Measurements from ENCODE around the gene BST2. TPM values are rescaled to one million over a fixed set of nuclear protein-coding genes. Genes with fewer than 3 reads are reported as not detected.

BST2 gene
- total and polyA plus RNA-seq, 10 of the 15 experiments (the other 5 are each of a cell fraction or from before 2014, with no cell fraction given), result 16.6 to 372 (median 264) TPM

GRCh38 chr19:17401628-17402027 is 3.8 kb downstream of the BST2 start:
- 96% methylated on average over 6 of the region's 6 CpGs for WGBS (ENCODE audit: insufficient coverage, insufficient replicate concordance, low lambda C conversion rate, missing lambda C conversion rate)
- Histone ChIP-seq H3K9ac (ENCODE audit: control insufficient read depth, insufficient read depth, low read length) (no peak overlapping the region), H3K4me3 (no peak overlapping the region), H3K4me1 (ENCODE audit: control insufficient read depth, insufficient read depth, low read length) (peaks cover 6% of the 10 kb centered on the region), H3K4me2 (ENCODE audit: control insufficient read depth, insufficient read depth) (no peak overlapping the region), H3K27ac (ENCODE audit: control insufficient read depth, insufficient read depth) (no peak overlapping the region), H4K20me1 (ENCODE audit: control insufficient read depth, insufficient read depth) (peaks cover 3% of the 10 kb centered on the region; the same call in 1 of the 2 replicates), H2AFZ (ENCODE audit: control insufficient read depth, low read depth, low read length) (no peak overlapping the region), H3K27me3 (replicated peaks in 1 of 2; ENCODE audit: control insufficient read depth in 2 of 2, insufficient read depth in 2 of 2, low read length in 1 of 2) (no peaks in the 10 kb centered on the region), H3K36me3 (ENCODE audit: control insufficient read depth in 2 of 2, insufficient read depth in 2 of 2, low read length in 1 of 2) (peaks cover 14 to 27% of the 10 kb centered on the region in 2 experiments), H3K79me2 (ENCODE audit: control insufficient read depth, insufficient read depth, low read length) (peaks cover 45% of the 10 kb centered on the region), H3K9me3 (replicated peaks; ENCODE audit: control insufficient read depth, insufficient read depth, low read length) (no peaks in the 10 kb centered on the region)
- ATAC-seq, result no peak
- intact Hi-C loops (cut with micrococcal nuclease; ENCODE audit: unreplicated experiment) (no loop called here), in situ Hi-C loops (cut with MboI) (no loop called here)
- no TSS peak for BruUV-seq (replicated peaks)
- ChIA-PET CTCF (no interaction called here), POLR2A (no interaction called here), RAD21 (ENCODE audit: unreplicated experiment) (no interaction called here), SMC1A (ENCODE audit: uncharacterized antibody, unreplicated experiment) (no interaction called here)
- no peak for DNase-seq (ENCODE audit: low read depth, low spot score)
- no peak for FAIRE-seq
- TF ChIP-seq, protein P1, sequence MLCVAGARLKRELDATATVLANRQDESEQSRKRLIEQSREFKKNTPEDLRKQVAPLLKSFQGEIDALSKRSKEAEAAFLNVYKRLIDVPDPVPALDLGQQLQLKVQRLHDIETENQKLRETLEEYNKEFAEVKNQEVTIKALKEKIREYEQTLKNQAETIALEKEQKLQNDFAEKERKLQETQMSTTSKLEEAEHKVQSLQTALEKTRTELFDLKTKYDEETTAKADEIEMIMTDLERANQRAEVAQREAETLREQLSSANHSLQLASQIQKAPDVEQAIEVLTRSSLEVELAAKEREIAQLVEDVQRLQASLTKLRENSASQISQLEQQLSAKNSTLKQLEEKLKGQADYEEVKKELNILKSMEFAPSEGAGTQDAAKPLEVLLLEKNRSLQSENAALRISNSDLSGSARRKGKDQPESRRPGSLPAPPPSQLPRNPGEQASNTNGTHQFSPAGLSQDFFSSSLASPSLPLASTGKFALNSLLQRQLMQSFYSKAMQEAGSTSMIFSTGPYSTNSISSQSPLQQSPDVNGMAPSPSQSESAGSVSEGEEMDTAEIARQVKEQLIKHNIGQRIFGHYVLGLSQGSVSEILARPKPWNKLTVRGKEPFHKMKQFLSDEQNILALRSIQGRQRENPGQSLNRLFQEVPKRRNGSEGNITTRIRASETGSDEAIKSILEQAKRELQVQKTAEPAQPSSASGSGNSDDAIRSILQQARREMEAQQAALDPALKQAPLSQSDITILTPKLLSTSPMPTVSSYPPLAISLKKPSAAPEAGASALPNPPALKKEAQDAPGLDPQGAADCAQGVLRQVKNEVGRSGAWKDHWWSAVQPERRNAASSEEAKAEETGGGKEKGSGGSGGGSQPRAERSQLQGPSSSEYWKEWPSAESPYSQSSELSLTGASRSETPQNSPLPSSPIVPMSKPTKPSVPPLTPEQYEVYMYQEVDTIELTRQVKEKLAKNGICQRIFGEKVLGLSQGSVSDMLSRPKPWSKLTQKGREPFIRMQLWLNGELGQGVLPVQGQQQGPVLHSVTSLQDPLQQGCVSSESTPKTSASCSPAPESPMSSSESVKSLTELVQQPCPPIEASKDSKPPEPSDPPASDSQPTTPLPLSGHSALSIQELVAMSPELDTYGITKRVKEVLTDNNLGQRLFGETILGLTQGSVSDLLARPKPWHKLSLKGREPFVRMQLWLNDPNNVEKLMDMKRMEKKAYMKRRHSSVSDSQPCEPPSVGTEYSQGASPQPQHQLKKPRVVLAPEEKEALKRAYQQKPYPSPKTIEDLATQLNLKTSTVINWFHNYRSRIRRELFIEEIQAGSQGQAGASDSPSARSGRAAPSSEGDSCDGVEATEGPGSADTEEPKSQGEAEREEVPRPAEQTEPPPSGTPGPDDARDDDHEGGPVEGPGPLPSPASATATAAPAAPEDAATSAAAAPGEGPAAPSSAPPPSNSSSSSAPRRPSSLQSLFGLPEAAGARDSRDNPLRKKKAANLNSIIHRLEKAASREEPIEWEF (IDR thresholded peaks at IDR 0.05; ENCODE audit: insufficient replicate concordance, low read depth, low read length), result no peak
- TF ChIP-seq HDAC6 (IDR thresholded peaks at IDR 0.05; ENCODE audit: unreplicated experiment) (no peak), SIN3A (IDR thresholded peaks at IDR 0.05; ENCODE audit: low read depth, low read length) (no peak), HSF1 (IDR thresholded peaks at IDR 0.05; ENCODE audit: low read depth, low read length) (no peak), IKZF1 (conservative IDR thresholded peaks at IDR 0.05) (no peak), SP1 (IDR thresholded peaks at IDR 0.05; ENCODE audit: low read depth, low read length) (no peak), CHD2 (IDR thresholded peaks at IDR 0.05; ENCODE audit: borderline replicate concordance, low read depth, low read length) (no peak), TBL1XR1 (IDR thresholded peaks at IDR 0.05; ENCODE audit: low read depth, low read length) (no peak), ESRRA (IDR thresholded peaks at IDR 0.05; ENCODE audit: low read length) (no peak), SMAD5 (IDR thresholded peaks at IDR 0.05; ENCODE audit: low read depth) (no peak), BCL11A (IDR thresholded peaks at IDR 0.05; ENCODE audit: low read depth, low read length) (no peak), CBX3 (IDR thresholded peaks at IDR 0.05; ENCODE audit: borderline replicate concordance, low read depth) (no peak), ZSCAN29 (IDR thresholded peaks at IDR 0.05) (no peak), WRNIP1 (IDR thresholded peaks at IDR 0.05; ENCODE audit: borderline replicate concordance, low read depth, low read length) (no peak), PBX3 (IDR thresholded peaks at IDR 0.05; ENCODE audit: insufficient replicate concordance, low read depth, low read length) (no peak)
- TF ChIP-seq, protein P2, sequence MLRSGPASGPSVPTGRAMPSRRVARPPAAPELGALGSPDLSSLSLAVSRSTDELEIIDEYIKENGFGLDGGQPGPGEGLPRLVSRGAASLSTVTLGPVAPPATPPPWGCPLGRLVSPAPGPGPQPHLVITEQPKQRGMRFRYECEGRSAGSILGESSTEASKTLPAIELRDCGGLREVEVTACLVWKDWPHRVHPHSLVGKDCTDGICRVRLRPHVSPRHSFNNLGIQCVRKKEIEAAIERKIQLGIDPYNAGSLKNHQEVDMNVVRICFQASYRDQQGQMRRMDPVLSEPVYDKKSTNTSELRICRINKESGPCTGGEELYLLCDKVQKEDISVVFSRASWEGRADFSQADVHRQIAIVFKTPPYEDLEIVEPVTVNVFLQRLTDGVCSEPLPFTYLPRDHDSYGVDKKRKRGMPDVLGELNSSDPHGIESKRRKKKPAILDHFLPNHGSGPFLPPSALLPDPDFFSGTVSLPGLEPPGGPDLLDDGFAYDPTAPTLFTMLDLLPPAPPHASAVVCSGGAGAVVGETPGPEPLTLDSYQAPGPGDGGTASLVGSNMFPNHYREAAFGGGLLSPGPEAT (IDR thresholded peaks at IDR 0.05; ENCODE audit: low read depth), result no peak
